Smooth muscle cell (in vitro differentiated cells): ENCODE measurements around the gene IL21R. TPM values are rescaled to one million over a fixed set of nuclear protein-coding genes. Genes with fewer than 3 reads are reported as not detected.
"Not testable (repeated sequence)": the region's sequence is repeated elsewhere in the genome, so short reads cannot be mapped to it uniquely, and the experiment has no call there.

Source experiments
- DNase-seq: peaks from one replicate; lab custom pipeline; 2025; ENCODE audit not compliant: unreplicated experiment; lab: John Stamatoyannopoulos, UW
- H2AFZ ChIP-seq: fragments of 200-600 bp; sonication (generic); 2 replicates; pipeline ENCODE4 v1.6.0; 2016; ENCODE audit warnings: antibody characterized with exemption, low read depth, mild to moderate bottlenecking
- H3F3A ChIP-seq: fragments of 200-600 bp; sonication (generic); 2 replicates; pipeline ENCODE4 v1.6.0; 2017; ENCODE audit warnings: antibody characterized with exemption, low read depth
- H3K27ac ChIP-seq: fragments of 200-600 bp; sonication (generic); 2 replicates; pipeline ENCODE4 v1.5.1; 2016; ENCODE audit warnings: low read depth, mild to moderate bottlenecking
- H3K27me3 ChIP-seq: fragments of 200-600 bp; sonication (generic); 2 replicates; pipeline ENCODE4 v1.6.1; 2016; ENCODE audit warnings: low read depth, mild to moderate bottlenecking
- H3K36me3 ChIP-seq: fragments of 200-600 bp; sonication (generic); 2 replicates; pipeline ENCODE4 v1.5.1; 2016; ENCODE audit warnings: low read depth
- H3K4me1 ChIP-seq: fragments of 200-600 bp; sonication (generic); 2 replicates; pipeline ENCODE4 v1.5.1; 2016; ENCODE audit warnings: low read depth
- H3K4me2 ChIP-seq: fragments of 200-600 bp; sonication (generic); 2 replicates; pipeline ENCODE4 v1.6.0; 2016; ENCODE audit warnings: mild to moderate bottlenecking
- H3K4me3 ChIP-seq: fragments of 200-600 bp; sonication (generic); 2 replicates; pipeline ENCODE4 v1.5.1; 2016; ENCODE audit warnings: mild to moderate bottlenecking
- H3K79me2 ChIP-seq: fragments of 200-600 bp; sonication (generic); 2 replicates; pipeline ENCODE4 v1.6.0; 2016; ENCODE audit warnings: low read depth, mild to moderate bottlenecking
- H3K9ac ChIP-seq: fragments of 200-600 bp; sonication (generic); 2 replicates; pipeline ENCODE4 v1.6.0; 2016; ENCODE audit warnings: low read depth
- H3K9me3 ChIP-seq: fragments of 200-600 bp; sonication (generic); replicated peaks from 2 replicates; pipeline ENCODE4 v1.5.1; 2016; ENCODE audit warnings: low read depth
- H4K20me1 ChIP-seq: fragments of 200-600 bp; sonication (generic); 2 replicates; pipeline ENCODE4 v1.6.0; 2016; ENCODE audit warnings: low read depth
- WGBS: methylation state at CpG from one replicate; pipeline ENCODE4 v1.1.7; 2016; ENCODE audit warnings: low lambda C conversion rate; 5-methylcytosine and 5-hydroxymethylcytosine counted together
- polyA plus RNA-seq: library from polyadenylated mRNA; unstranded; fragments of >200 nt; fragmentation: Nextera tagmentation; extraction: Ambion mirVana; gene quantifications from 2 replicates; pipeline ENCODE4 v1.2.1, GENCODE V29; 2016
- total RNA-seq: library from RNA; depleted of rRNA; stranded (reverse); fragments of >200 nt; gene quantifications from 2 replicates; pipeline ENCODE4 v1.2.3, GENCODE V29; 2014
- TF ChIP-seq, protein P1 (sequence below): fragments of 200-600 bp; sonication (generic); IDR thresholded peaks from 2 replicates; pipeline ENCODE4 v1.5.1; 2017; ENCODE audit warnings: borderline replicate concordance, mild to moderate bottlenecking, antibody characterized with exemption; ENCODE audit not compliant: insufficient read depth, poor library complexity, severe bottlenecking

The IL21R gene
- total and polyA plus RNA-seq, 2 experiments from 2014 or later: not detected

DNA sequence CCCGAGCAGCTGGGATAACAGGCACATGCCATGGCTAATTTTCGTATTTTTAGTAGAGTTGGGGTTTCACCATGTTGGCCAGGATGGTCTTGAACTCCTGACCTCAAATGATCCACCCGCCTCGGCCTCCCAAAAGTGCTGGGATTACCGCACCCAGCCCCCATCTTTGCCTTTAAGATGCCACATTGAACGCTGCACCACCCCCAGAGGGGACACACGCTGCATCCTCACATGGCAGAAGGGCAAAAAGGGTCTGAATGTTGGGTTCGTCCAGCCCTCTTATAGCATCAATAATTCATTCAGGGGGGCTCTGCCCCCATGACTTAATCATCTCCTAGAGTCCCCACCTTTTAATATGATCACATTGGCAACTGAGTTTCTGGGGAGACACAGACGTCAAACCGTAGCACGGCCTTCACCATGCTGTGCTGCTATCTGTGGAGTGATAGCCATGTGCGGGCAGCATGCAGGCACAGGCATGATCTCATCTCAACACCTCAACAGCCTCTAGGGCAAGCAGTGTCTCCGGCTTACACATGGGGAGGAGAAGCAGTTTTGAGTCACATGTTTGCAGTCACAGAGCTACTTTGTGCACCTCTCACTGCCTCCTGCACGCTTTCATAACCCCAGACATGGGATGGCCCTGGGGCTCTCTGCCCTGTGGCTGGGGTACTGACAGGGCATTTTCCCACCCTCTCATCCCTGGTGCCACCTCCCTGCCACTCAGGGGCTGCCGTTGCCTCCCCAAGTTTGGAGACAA is 30.0 kb downstream of the IL21R start:
- TF ChIP-seq, protein P1, sequence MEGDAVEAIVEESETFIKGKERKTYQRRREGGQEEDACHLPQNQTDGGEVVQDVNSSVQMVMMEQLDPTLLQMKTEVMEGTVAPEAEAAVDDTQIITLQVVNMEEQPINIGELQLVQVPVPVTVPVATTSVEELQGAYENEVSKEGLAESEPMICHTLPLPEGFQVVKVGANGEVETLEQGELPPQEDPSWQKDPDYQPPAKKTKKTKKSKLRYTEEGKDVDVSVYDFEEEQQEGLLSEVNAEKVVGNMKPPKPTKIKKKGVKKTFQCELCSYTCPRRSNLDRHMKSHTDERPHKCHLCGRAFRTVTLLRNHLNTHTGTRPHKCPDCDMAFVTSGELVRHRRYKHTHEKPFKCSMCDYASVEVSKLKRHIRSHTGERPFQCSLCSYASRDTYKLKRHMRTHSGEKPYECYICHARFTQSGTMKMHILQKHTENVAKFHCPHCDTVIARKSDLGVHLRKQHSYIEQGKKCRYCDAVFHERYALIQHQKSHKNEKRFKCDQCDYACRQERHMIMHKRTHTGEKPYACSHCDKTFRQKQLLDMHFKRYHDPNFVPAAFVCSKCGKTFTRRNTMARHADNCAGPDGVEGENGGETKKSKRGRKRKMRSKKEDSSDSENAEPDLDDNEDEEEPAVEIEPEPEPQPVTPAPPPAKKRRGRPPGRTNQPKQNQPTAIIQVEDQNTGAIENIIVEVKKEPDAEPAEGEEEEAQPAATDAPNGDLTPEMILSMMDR: no peak
- Histone ChIP-seq H3K4me1 (no peaks in the 10 kb centered on the region), H3K79me2 (no peaks in the 10 kb centered on the region), H3K4me2 (no peak overlapping the region), H3K36me3 (no peaks in the 10 kb centered on the region), H2AFZ (no peak overlapping the region), H3K27me3 (no peaks in the 10 kb centered on the region), H3K9ac (peak overlapping the region; percentile 53), H3K27ac (peak overlapping the region; percentile 51), H3K4me3 (no peak overlapping the region), H3K9me3 (no peaks in the 10 kb centered on the region), H3F3A (no peaks in the 10 kb centered on the region), H4K20me1 (no peaks in the 10 kb centered on the region)
- DNase-seq: no peak
- WGBS: 84% methylated on average over 15 of the region's 15 CpGs

DNA sequence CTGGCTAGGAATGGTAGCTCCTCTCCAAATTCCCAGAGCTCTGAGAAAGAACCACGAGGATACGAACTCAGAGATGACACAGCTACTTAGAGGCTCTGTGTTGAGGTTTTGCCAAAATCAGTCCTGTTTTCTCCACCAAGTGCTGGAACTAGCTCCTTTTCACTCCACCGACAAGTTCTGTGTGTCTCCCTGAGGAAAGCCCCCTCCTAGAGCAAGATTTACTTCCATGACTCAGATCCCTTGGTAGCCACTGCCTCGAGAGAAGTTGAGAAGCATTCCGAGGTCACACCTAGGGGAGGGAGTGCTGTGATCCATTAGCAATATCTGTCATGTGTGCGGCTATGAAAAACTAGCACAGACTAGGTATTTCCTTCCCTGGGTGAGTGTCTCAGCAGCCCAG is 30.6 kb downstream of the IL21R start:
- H3K4me3 ChIP-seq: no peak overlapping the region
- no peaks in the 10 kb centered on the region for H3K27me3 ChIP-seq
- no peaks in the 10 kb centered on the region for H3K36me3 ChIP-seq
- no peak for DNase-seq
- H3F3A ChIP-seq: no peaks in the 10 kb centered on the region
- H3K9me3 ChIP-seq: no peaks in the 10 kb centered on the region
- no peaks in the 10 kb centered on the region for H3K4me1 ChIP-seq
- H3K4me2 ChIP-seq: no peak overlapping the region
- peak overlapping the region; percentile 51 for H3K27ac ChIP-seq
- H3K79me2 ChIP-seq: no peaks in the 10 kb centered on the region
- TF ChIP-seq, protein P1: no peak
- 28% methylated on average over 6 of the region's 6 CpGs for WGBS
- H2AFZ ChIP-seq: no peak overlapping the region
- H4K20me1 ChIP-seq: no peaks in the 10 kb centered on the region
- peak overlapping the region; percentile 53 for H3K9ac ChIP-seq

DNA sequence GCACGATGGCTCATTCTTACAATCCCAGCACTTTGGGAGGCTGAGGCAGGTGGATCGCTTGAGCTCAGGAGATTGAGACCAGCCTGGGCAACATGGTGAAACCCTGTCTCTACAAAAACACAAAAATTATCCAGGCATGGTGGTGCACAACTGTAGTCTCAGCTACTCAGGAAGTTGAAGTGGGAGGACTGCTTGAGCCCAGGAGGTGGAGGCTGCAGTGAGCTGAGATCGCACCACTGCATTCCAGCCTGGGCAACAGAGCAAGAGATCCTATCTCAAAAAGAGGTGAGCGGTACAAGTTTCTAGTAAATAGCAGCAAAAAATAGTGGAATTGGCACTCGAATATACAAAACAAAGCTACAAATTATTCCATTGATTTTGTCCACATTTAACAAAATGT is 31.2 kb downstream of the IL21R start:
- H3K36me3 ChIP-seq, H3K4me2 ChIP-seq, H3K9ac ChIP-seq, H3K27me3 ChIP-seq, H3K79me2 ChIP-seq, H3K27ac ChIP-seq, H3K4me3 ChIP-seq, DNase-seq, H4K20me1 ChIP-seq, H3K9me3 ChIP-seq, H2AFZ ChIP-seq, H3K4me1 ChIP-seq, H3F3A ChIP-seq: not testable (repeated sequence)
- WGBS: 85% methylated on average over 5 of the region's 5 CpGs

DNA sequence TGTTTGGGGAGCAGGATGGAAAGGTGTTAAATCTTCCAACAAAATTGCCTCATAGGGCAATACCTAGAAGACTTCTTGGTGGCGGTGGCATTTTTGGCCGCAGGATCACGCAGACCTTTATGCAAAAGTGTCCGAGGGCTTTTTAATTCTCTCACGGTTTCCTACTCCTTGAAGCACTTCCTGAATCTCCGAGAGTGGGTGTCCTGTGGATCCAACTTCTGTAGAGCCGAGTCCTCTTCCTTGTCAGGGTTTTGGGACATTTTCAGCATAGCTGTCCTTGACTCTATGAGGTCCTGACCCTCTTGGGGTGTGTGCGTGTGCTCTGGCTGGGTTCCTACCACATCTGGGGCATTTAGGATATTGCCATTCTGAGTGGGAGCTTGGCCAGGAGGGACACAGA is 31.7 kb downstream of the IL21R start:
- Histone ChIP-seq H3K27me3 (no peaks in the 10 kb centered on the region), H3K9me3 (no peaks in the 10 kb centered on the region), H3K27ac (no peak overlapping the region), H4K20me1 (no peaks in the 10 kb centered on the region), H3K36me3 (no peaks in the 10 kb centered on the region), H3K9ac (no peak overlapping the region), H3K79me2 (no peaks in the 10 kb centered on the region), H3K4me1 (no peaks in the 10 kb centered on the region), H3F3A (no peaks in the 10 kb centered on the region), H3K4me3 (no peak overlapping the region), H2AFZ (no peak overlapping the region), H3K4me2 (no peak overlapping the region)
- TF ChIP-seq, protein P1: no peak
- DNase-seq: no peak
- 93% methylated on average over 8 of the region's 8 CpGs for WGBS
